GM19035 (cell line): ENCODE measurements around the gene CERS6.
"Not testable (repeated sequence)": the region's sequence is repeated elsewhere in the genome, so short reads cannot be mapped to it uniquely, and the experiment has no call there.

ENCODE experiments used
- ATAC-seq: cut with Tn5 transposase; IDR thresholded peaks from one replicate; pipeline ENCODE4 v1.9.1; 2021; ENCODE audit not compliant: unreplicated experiment

Gene CERS6

DNA sequence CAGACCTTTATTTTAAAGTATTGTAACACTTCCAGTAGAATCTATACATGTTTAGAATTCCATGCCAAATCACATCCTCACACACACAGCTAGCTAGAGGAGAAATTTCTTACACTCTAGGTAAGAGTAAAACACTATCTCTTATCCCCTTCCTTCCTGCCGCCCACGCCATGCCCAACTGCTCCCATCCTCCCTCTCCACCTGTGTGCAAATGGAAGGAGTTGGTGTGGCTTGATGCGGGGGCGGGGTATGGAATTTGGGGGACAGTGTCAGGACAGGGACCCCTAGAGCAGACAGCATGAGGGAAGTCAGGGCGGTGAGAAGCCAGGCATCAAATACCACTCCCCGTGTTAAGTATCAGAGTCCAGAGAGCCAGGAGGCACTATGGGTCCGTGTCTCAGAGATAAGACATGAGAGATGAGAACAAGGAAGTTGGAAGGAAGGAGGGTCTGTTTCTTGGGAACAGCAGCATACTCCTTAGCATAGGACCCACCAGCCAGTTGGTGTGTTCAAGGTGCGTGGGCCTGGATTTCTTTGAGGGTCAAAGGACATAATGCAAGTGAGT is 297.8 kb downstream of the CERS6 start:
- no peak for ATAC-seq

GRCh38 chr2:168757223-168757622 is 301.2 kb downstream of the CERS6 start:
- no peak for ATAC-seq

DNA sequence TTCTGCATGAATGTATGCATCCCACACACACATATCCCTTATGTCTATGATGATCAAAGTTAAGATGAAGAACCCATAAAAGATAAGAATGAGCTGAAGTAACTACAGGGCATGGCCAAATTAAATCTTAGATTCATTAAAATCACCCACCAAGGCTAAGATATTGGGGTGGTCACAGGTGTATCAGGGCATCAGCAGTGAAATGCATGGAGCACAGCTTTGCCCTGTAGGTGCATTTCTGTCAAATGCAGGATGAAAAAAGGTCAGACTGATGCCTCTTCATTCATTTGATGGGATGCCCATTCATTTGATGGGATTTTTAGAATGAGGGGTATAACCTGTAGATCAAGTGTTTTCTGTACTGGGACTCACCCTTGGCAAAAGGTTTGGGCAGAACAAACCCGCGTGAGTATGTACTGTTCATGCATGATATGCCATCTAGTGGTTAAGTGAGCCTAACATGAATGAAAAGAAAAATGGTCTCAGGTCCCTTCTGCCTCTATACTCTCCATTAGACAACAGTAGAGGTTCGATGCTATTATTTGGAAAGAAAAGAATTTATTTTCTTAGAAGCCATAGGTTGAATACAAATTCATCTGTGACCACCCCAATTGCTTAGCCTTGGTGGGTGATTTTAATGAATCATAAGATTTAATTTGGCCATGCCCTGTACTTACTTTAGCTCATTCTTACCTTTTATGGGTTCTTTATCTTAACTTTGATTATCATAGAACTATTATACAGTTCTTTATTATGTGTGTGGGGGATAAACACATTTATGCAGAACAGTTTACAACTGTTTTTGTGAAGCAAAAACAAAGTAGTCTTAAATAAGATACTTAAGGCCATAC is 303.1 kb downstream of the CERS6 start:
- ATAC-seq, result peak; percentile 74

GRCh38 chr2:168765401-168765800 is 309.3 kb downstream of the CERS6 start:
- no peak for ATAC-seq

- no peak for ATAC-seq
Measured at GRCh38 chr2:168766600-168766999, 310.5 kb downstream of the CERS6 start.

DNA sequence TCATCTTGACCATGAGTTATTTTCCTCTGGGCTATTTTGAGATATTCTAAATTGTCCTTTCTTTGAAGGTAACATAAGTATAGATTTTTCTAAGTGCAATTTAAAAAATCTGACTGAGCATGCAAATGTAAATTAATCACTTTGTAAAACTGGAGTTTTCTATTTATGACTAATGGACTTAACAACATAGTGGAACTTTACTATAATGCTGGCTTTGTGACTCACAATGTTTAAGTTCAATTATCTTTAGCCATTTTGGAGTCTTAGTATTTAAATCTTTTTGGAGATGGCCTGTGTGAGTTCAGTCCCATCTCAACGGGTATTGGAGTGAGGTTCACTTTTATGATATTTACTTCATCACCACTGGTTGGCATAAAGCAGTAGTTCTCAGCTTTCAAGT is 311.2 kb downstream of the CERS6 start:
- no peak for ATAC-seq

GRCh38 chr2:168768357-168768756 is 312.3 kb downstream of the CERS6 start:
- ATAC-seq, result not testable (repeated sequence)

GRCh38 chr2:168770796-168771195 is 314.7 kb downstream of the CERS6 start:
- no peak for ATAC-seq

GRCh38 chr2:168772704-168773103 is 316.6 kb downstream of the CERS6 start:
- no peak for ATAC-seq

- ATAC-seq, result no peak
Measured at GRCh38 chr2:168773128-168773527, 317.1 kb downstream of the CERS6 start.

GRCh38 chr2:168773719-168774521 is 317.8 kb downstream of the CERS6 start:
- ATAC-seq, result peak; percentile 64

GRCh38 chr2:168775837-168776236 is 319.8 kb downstream of the CERS6 start:
- ATAC-seq, result no peak

GRCh38 chr2:168780669-168781071 is 324.6 kb downstream of the CERS6 start:
- ATAC-seq, result no peak

DNA sequence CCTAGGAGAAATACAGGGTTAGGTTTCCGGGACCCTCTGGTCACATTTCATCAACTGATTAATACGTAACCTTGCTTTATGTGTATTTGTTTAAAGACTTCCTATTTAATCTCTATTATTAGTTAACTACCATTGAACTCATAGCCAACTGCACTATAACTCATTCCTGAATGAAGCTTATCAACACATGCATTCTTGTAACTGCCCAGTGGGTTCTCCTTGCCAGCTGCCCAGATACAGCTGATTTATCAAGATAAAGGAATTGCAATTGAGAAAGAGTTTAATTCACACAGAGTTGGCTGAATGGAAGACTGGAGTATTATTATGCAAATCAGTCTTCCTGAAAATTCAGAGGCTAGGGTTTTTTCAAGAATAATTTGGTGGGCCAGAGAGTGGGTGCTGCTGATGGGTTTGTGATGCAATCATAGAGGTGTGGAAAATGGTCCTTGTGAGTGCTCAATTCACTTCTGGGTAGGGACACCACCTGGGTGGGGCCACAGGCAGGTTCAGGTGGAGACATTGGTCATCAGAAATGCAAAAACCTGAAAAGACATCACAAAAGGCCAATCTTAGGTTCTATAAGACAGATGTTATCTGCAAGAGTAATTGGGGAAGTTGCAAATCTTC is 325.2 kb downstream of the CERS6 start:
- no peak for ATAC-seq

- ATAC-seq, result no peak
Measured at GRCh38 chr2:168782271-168782670, 326.2 kb downstream of the CERS6 start.

DNA sequence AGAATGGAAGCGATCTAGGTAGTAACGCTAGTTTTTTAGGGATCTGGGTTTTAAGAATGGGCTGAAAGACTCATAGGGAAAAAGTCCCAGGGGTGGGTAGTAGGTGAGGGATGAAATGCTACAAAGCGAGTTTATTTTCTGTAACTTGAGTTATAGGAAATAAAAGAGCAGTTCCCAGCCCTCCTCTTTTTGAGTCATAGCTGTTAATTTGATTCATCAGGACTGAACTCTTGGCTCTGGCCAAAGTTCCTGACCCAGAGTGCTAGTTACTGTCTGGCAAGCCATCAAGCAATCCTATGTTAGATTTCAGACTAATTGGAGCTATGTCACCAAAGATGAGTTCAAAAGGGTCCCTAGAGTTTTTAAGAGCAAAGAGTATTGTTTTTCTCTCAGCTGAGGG is 328.9 kb downstream of the CERS6 start:
- ATAC-seq, result no peak

GRCh38 chr2:168787098-168787781 is 331.2 kb downstream of the CERS6 start:
- no peak for ATAC-seq

DNA sequence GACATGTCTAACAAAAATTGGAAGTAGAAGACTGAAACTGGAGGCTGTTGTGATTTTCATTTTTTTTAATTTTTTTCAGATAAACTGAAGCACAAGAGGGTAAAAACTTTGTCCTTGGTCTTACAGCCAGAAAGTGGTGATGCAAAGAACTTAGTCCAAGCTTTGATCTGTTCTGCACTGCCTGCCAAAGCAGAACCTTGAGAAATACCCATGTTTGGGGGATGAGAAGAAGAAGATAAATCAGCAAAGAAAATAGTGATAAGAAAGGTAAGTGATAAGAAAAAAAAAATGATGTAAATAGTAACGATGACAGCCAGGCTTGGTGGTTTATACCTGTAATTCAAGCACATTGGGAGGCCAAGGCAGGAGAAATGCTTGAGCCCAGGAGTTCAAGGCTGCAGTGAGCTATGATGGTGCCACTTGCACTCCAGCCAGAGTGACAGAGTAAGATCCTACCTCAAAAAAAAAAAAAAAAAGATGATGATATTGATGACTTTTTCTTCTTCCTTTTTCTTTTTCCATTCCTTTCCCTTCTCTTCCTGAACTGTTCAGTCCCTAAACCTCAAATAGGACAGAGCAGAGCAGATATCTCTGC is 331.8 kb downstream of the CERS6 start:
- ATAC-seq, result no peak

DNA sequence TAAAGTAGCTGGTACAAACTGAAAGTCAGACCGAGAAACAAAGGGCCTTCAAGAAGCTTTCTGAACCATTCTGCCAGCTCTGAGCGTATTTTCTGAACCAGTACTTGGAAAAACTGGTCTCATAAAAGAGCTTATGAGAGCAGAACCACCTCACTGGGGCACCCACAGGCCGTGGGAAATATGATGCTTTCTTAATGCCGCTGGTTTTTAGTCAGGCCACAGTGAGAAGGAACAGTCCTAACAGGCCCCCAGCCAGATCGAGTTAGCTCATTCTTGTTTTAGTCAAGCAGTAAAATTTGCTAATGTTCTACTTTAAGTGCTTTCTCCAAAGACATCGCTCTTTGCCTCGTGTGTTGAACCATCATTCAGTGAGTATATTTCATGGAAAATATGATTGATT is 333.7 kb downstream of the CERS6 start:
- no peak for ATAC-seq

GRCh38 chr2:168790226-168790902 is 334.3 kb downstream of the CERS6 start:
- ATAC-seq, result no peak
